Fibroblast of mammary gland (primary cell): ENCODE results near the gene MRPL38.
A peak's percentile ranks its signal among the peaks of the same experiment; 100 is the strongest.

Experiments
- DNase-seq: peaks from one replicate; pipeline ENCODE4 v3.0.0-alpha.2; 2010; ENCODE audit warnings: low read depth
- H3K4me3 ChIP-seq: 2 replicates; pipeline ENCODE4 v1.5.1; 2011; ENCODE audit warnings: low read depth, mild to moderate bottlenecking, low read length, moderate library complexity; ENCODE audit not compliant: control insufficient read depth
- TF ChIP-seq, protein P1 (sequence below): conservative IDR thresholded peaks from 2 replicates; pipeline ENCODE4 v1.5.1; 2011; ENCODE audit warnings: low read depth, low read length, inconsistent platforms; ENCODE audit not compliant: control insufficient read depth, insufficient read depth

Gene MRPL38

DNA sequence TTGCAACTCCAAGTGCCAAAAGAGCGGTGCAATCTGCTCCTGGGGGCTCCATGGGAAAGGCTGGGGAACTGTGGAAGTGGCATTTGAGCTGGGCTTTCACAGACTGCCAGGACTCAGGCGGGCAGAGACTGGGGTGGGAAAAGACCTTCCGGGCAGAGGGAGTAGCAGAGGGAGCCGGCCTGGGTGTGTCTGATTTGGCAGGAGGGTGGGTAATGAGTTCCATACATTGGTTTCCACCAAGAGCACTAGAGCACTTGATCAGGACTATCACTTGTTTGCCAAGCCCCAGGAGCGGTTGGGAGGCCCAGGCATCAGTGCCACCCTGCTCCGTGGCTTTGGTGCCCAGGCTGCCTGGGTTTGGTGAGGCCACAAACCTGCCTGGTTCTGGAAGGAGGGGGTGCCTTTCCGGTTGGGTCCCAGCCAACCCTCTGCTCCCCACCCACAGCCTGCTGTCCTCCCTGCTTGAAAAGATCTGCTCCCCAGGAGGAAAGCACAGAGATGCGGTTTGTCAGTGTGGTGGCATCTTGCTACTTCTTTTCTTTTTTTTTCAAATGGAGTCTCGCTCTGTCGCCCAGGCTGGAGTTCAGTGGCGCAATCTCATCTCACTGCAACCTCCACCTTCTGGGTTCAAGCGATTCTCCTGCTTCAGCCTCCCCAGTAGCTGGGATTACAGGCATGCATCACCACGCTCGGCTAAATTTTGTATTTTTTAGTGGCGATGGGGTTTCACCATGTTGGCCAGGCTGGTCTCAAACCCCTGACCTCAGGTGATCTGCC lies 22.8 kb downstream of the MRPL38 start:
- TF ChIP-seq, protein P1, sequence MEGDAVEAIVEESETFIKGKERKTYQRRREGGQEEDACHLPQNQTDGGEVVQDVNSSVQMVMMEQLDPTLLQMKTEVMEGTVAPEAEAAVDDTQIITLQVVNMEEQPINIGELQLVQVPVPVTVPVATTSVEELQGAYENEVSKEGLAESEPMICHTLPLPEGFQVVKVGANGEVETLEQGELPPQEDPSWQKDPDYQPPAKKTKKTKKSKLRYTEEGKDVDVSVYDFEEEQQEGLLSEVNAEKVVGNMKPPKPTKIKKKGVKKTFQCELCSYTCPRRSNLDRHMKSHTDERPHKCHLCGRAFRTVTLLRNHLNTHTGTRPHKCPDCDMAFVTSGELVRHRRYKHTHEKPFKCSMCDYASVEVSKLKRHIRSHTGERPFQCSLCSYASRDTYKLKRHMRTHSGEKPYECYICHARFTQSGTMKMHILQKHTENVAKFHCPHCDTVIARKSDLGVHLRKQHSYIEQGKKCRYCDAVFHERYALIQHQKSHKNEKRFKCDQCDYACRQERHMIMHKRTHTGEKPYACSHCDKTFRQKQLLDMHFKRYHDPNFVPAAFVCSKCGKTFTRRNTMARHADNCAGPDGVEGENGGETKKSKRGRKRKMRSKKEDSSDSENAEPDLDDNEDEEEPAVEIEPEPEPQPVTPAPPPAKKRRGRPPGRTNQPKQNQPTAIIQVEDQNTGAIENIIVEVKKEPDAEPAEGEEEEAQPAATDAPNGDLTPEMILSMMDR = no peak
- H3K4me3 ChIP-seq = no peak overlapping the region
- no peak for DNase-seq

DNA sequence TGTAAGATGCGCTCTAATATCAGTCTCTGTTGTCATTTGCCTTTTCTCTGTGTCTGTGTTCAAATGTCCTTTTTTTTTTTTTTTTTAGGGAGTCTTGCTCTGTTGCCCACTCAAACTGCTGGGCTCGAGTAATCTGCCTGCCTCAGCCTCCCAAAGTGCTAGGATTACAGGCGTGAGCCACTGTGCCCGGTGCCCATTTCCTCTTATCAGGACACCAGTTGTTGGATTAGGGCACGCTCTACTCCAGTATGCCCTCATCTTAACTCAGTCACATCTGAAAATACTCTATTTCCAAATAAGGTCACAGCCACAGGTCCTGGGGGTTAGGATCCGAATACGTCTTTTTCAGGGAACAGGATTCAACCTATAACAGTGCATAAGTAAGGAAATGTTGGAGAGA lies 24.4 kb downstream of the MRPL38 start:
- TF ChIP-seq, protein P1 = no peak
- no peak overlapping the region for H3K4me3 ChIP-seq

DNA sequence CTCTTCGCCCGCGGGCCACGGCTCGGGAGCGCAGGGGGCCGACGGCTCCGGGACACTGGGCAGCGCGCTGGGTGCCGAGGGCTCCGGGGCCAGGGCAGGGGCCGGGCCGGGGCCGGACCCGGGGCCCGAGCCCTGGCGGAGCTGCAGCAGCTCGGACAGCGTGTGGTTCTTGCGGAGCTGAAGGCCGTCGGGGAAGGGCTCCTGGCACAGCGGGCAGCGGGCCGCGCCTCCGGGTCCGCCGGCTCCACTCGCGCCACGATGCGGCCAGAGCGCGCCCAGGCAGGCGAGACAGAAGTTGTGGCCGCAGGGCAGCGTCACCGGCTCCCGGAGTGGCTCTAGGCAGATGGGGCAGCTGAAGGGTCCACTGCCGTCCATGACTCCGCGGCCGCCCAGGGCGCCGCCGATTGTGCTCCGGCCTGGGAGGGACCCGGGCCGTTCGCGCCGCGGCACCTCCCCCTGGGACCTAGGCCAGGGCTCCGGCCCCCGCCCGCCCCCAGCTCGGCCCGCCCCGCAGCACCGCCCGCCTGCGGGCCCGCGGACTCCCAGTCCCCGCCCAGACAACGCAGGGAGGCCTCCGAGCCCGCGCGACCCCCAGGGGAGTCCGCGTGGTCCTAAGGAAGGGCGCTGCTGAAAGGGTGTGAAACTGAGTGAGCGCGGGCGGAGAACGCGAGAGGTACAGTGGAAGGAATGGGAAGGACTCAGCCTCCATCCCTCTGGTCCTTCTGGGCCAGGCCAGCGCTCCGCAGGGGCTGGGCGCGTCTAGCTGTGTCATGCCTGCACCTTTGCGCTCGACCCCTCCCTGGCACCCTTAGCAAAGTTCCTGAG lies 26.3 kb downstream of the MRPL38 start, which contains the start of gene TRIM47:
TSS of gene TRIM47 (minus strand) at position 408 of the 825 bp plus-strand sequence. CDS start at position 375, 33 bp downstream.
- peak; percentile 46 for DNase-seq
- TF ChIP-seq, protein P1 = peak; percentile 20

More for the DNA sequence above, 24.4 kb downstream of the MRPL38 start:
- DNase-seq = no peak

DNA sequence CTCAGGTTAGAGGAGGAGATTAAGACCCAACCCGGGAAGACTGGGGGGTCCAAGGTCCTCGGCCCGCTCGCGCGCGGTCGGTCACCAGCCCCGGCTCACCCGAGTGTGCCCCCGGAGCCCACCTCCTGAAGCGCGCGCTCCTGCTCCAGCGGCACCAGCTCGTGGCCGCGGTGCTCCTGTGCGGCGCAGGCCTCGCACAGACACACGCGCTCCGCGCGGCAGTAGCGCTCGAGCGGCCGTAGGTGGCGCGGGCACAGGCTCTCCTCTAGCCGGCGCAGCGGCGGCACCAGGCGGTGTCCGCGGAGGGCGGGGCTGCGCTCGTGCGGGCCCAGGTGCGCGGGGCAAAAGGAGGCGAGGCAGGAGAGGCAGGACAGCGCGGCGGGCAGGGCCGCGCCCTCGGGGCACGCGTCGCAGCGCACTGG lies 26.9 kb downstream of the MRPL38 start:
- DNase-seq = peak; percentile 70
- TF ChIP-seq, protein P1 = no peak
- H3K4me3 ChIP-seq = peak overlapping the region; percentile 61

More for the DNA sequence above, 26.3 kb downstream of the MRPL38 start, which contains the start of gene TRIM47:
- H3K4me3 ChIP-seq = peak within 1 kb of the TSS; percentile 61

DNA sequence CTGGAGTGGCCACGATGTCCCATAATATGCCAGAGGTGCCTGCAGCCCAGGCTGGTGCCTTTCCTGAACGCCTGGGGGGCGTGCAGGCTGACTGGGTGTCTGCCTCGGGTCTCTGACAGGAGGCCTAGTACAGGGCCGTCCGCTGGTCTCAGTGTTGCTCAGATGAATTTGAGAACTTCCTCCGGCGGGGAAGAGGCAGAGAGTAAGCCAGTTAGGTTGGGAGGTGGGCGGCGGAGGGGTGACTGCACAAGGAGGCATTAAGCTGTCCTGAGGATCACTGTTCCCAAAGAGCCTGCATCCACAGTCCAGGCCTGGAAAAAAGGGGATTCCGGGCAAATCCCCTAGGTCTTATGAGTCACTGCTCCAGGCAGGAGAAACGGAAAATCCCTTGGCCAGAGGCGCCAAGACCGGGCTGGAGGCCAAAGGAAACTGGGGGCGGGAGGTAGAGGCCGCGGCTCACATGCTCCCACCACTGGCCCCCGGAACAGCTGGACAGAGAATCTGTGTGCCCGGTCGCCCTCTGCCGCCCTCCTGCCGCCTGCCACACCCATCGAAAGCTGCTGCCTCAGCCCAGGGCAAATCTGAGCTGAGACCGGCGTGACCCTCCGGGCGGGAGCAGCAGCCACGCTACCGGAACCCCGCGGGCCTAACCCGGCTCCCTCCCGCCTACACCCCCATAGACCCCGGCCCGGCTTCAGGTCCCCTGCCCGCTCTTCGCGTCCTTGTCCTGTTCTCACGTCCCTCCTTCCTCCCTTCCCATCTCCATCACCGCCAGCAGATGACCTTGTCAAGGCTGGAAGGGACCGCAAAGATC lies 27.5 kb downstream of the MRPL38 start:
- DNase-seq = peak; percentile 97
- TF ChIP-seq, protein P1 = no peak
- H3K4me3 ChIP-seq = peak overlapping the region; percentile 61
